Keratinocyte (primary cell): ENCODE data around the gene MAGEB6B.

Experiments
- EZH2 ChIP-seq: IDR thresholded peaks from one replicate; pipeline ENCODE4 v1.6.1; 2012; ENCODE audit warnings: inconsistent platforms, mild to moderate bottlenecking, low read length, moderate library complexity
- TF ChIP-seq, protein P1 (sequence below), 3 experiments: IDR thresholded peaks in 1 of 3; conservative IDR thresholded peaks in 1 of 3; optimal IDR thresholded peaks in 1 of 3; 2 replicates in 2 of 3; 3 replicates in 1 of 3; pipeline versions ENCODE3 to v1.5.1; 2011; ENCODE audit warnings: low read length in 3 of 3, mild to moderate bottlenecking in 3 of 3, moderate library complexity in 2 of 3, control low read depth in 1 of 3, inconsistent platforms in 1 of 3; ENCODE audit not compliant: insufficient read depth in 2 of 3; ENCODE audit errors: extremely low read depth in 1 of 3

DNA sequence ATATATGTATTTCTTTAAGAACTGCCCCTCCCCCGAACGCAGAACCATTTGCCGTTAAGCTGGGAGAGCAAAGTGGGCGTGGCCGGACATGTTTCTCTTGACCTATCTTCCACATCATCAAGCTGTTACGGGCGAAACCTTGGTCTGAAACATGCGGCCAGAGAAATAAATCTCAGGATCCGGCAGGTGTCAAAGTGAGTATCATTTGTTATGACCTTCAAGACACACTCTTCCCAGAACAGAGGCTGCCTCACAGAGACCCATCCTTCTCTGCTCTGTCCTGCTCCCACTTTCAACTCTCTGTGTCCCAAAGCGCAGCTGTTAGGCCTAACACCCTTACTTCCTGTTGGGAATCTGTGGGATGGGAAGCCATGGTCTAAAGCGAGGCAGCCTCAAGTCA, 22.1 kb upstream of the MAGEB6B start, which contains the start of gene MAGEB18:
- TF ChIP-seq, protein P1, sequence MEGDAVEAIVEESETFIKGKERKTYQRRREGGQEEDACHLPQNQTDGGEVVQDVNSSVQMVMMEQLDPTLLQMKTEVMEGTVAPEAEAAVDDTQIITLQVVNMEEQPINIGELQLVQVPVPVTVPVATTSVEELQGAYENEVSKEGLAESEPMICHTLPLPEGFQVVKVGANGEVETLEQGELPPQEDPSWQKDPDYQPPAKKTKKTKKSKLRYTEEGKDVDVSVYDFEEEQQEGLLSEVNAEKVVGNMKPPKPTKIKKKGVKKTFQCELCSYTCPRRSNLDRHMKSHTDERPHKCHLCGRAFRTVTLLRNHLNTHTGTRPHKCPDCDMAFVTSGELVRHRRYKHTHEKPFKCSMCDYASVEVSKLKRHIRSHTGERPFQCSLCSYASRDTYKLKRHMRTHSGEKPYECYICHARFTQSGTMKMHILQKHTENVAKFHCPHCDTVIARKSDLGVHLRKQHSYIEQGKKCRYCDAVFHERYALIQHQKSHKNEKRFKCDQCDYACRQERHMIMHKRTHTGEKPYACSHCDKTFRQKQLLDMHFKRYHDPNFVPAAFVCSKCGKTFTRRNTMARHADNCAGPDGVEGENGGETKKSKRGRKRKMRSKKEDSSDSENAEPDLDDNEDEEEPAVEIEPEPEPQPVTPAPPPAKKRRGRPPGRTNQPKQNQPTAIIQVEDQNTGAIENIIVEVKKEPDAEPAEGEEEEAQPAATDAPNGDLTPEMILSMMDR (optimal IDR thresholded peaks at IDR 0.05 in 1 of 3, IDR thresholded peaks at IDR 0.05 in 1 of 3, conservative IDR thresholded peaks at IDR 0.05 in 1 of 3; ENCODE audit: extremely low read depth in 1 of 3, insufficient read depth in 2 of 3, low read length in 3 of 3), result no peak
- no peak for TF ChIP-seq EZH2
